ENCODE data around the gene PHACTR3. TPM values are rescaled to one million over a fixed set of nuclear protein-coding genes. Genes with fewer than 3 reads are reported as not detected.

PHACTR3 gene
- total RNA-seq, 1 experiment from 2014 or later, result not detected

DNA sequence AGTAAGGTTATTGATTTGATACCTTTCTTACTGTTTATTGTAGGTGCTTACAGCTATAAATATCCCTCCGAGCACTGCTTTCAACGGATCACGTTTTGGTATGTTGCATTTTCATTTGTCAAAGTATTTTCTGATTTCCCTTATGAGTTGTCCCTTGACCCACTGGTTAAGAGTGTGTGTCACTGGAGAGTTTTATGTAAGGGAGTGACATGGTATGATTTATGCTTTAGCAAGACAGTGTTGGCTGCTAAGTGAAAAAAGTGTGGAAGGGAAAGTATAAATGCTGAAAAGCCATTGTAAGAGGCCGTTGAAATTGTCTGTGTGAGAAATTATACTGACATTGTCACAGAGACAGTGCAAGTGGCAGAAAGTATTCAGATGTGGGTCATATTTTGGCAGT lies 257.1 kb downstream of the PHACTR3 start:
- no peak overlapping the region for H2BK120ac ChIP-seq (ENCODE audit: low read depth, low read length, poor library complexity, severe bottlenecking)

More for the DNA sequence above, 257.1 kb downstream of the PHACTR3 start:
- TF ChIP-seq, protein P1, sequence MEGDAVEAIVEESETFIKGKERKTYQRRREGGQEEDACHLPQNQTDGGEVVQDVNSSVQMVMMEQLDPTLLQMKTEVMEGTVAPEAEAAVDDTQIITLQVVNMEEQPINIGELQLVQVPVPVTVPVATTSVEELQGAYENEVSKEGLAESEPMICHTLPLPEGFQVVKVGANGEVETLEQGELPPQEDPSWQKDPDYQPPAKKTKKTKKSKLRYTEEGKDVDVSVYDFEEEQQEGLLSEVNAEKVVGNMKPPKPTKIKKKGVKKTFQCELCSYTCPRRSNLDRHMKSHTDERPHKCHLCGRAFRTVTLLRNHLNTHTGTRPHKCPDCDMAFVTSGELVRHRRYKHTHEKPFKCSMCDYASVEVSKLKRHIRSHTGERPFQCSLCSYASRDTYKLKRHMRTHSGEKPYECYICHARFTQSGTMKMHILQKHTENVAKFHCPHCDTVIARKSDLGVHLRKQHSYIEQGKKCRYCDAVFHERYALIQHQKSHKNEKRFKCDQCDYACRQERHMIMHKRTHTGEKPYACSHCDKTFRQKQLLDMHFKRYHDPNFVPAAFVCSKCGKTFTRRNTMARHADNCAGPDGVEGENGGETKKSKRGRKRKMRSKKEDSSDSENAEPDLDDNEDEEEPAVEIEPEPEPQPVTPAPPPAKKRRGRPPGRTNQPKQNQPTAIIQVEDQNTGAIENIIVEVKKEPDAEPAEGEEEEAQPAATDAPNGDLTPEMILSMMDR (conservative IDR thresholded peaks at IDR 0.05), result no peak
- Histone ChIP-seq H2BK20ac (ENCODE audit: low read depth, low read length, poor library complexity, severe bottlenecking) (no peak overlapping the region), H3K27me3 (ENCODE audit: insufficient read depth, low read length) (no peaks in the 10 kb centered on the region), H4K5ac (ENCODE audit: insufficient read length, low read depth, low read length) (no peak overlapping the region), H3K4ac (ENCODE audit: low read depth, low read length) (no peak overlapping the region), H3K56ac (ENCODE audit: insufficient read length, low read depth, low read length) (no peak overlapping the region), H2BK15ac (ENCODE audit: low read depth, low read length) (no peak overlapping the region), H3K9me3 (ENCODE audit: control insufficient read depth, low read depth, low read length) (no peaks in the 10 kb centered on the region), H4K91ac (ENCODE audit: insufficient read length, low read depth, low read length) (no peak overlapping the region), H3K27ac (ENCODE audit: insufficient read length, low read depth, low read length) (no peak overlapping the region), H3T11ph (ENCODE audit: low read length) (no peak overlapping the region), H2BK5ac (ENCODE audit: insufficient read length, low read length) (no peak overlapping the region), H3K23me2 (ENCODE audit: insufficient read length, low read depth, low read length, poor library complexity, severe bottlenecking) (no peaks in the 10 kb centered on the region), H3K9ac (ENCODE audit: extremely low read depth, insufficient read length, low read length) (no peak overlapping the region), H3K79me2 (ENCODE audit: insufficient read depth, low read length) (no peaks in the 10 kb centered on the region), H3K18ac (ENCODE audit: insufficient read length, low read depth, low read length) (no peak overlapping the region), H3K4me1 (ENCODE audit: insufficient read depth, low read length) (no peaks in the 10 kb centered on the region), H4K8ac (replicated peaks; ENCODE audit: insufficient read length, low read depth, low read length) (no peak overlapping the region), H3K14ac (ENCODE audit: insufficient read depth, low read length) (no peak overlapping the region), H3K4me2 (ENCODE audit: insufficient read depth, insufficient read length, low read length) (no peak overlapping the region), H3K79me1 (ENCODE audit: insufficient read depth, low read depth, low read length, poor library complexity, severe bottlenecking) (no peaks in the 10 kb centered on the region), H3K23ac (ENCODE audit: insufficient read length, low read depth, low read length) (no peak overlapping the region), H4K20me1 (ENCODE audit: control insufficient read depth, insufficient read depth, insufficient read length) (no peaks in the 10 kb centered on the region), H2AK5ac (ENCODE audit: insufficient read length, low read length) (no peak overlapping the region), H2BK12ac (ENCODE audit: insufficient read length, low read depth, low read length) (no peak overlapping the region), H2AFZ (ENCODE audit: low read length) (no peak overlapping the region)
- no CpG with 5 or more reads among the region's 4 CpGs for WGBS (ENCODE audit: extremely low coverage, insufficient read length, low lambda C conversion rate)
- Mint-ChIP-seq H3K9me3 (peaks cover 3 to 23% of the 10 kb centered on the region in 2 experiments; a peak in 3 of 5 replicates), H3K27ac (no peak overlapping the region), H3K36me3 (ENCODE audit: insufficient read depth in 1 of 3, low read depth in 3 of 3) (no peaks in the 10 kb centered on the region), H3K4me1 (no peaks in the 10 kb centered on the region), H3K4me3 (no peak overlapping the region), H3K27me3 (ENCODE audit: low read depth) (peaks cover 24% of the 10 kb centered on the region)
- no peak for DNase-seq

All from H9 (cell line).